ENCODE results near the gene ATP8B1.

- no peak for TF ChIP-seq ZFP3 (CRISPR knock-in tag; IDR thresholded peaks at IDR 0.05)
- no peak for TF ChIP-seq PATZ1 (CRISPR knock-in tag; IDR thresholded peaks at IDR 0.05; ENCODE audit: borderline replicate concordance)
- no peak for TF ChIP-seq BACH2 (CRISPR knock-in tag; IDR thresholded peaks at IDR 0.05; ENCODE audit: borderline replicate concordance)
- no peak for TF ChIP-seq TCF4 (CRISPR knock-in tag; IDR thresholded peaks at IDR 0.05; ENCODE audit: borderline replicate concordance)
- no peak for TF ChIP-seq POU6F1 (CRISPR knock-in tag; IDR thresholded peaks at IDR 0.05; ENCODE audit: borderline replicate concordance, low read depth)
- TF ChIP-seq ARNTL (CRISPR knock-in tag; IDR thresholded peaks at IDR 0.05; ENCODE audit: borderline replicate concordance, low read depth) = no peak
- TF ChIP-seq ZNF70 (CRISPR knock-in tag; IDR thresholded peaks at IDR 0.05) = no peak
- TF ChIP-seq CSRNP3 (CRISPR knock-in tag; IDR thresholded peaks at IDR 0.05) = no peak
- no peak for TF ChIP-seq CREB5 (CRISPR knock-in tag; IDR thresholded peaks at IDR 0.05; ENCODE audit: low read depth)
Measured at GRCh38 chr18:57797209-57797651, 5.9 kb downstream of the ATP8B1 start.

Data from SK-N-SH treated with all-trans-retinoic acid at 6 μM for 48 hours (cell line).